HepG2 (cell line): ENCODE data around the gene ATP11C.

ENCODE experiments used
- ATF2 ChIP-seq: sonication (generic); formaldehyde crosslinking; IDR thresholded peaks from 2 replicates; pipeline ENCODE4 v1.4.0; 2020; ENCODE audit warnings: missing genetic modification reagents
- EEA1 ChIP-seq: sonication (generic); formaldehyde crosslinking; IDR thresholded peaks from 2 replicates; pipeline ENCODE4 v1.5.1; 2020; ENCODE audit warnings: mild to moderate bottlenecking, missing genetic modification reagents, borderline replicate concordance
- HNF4G ChIP-seq, 2 experiments: sonication (generic) in 1 of 2; formaldehyde crosslinking in 1 of 2; IDR thresholded peaks; 2 replicates each; pipeline versions ENCODE4 v1.4.0 to v1.6.1; 2011 to 2020; ENCODE audit warnings: borderline replicate concordance in 2 of 2, low read depth in 2 of 2, mild to moderate bottlenecking in 2 of 2, low read length in 1 of 2, missing genetic modification reagents in 1 of 2, moderate library complexity in 1 of 2
- NAIF1 ChIP-seq: sonication (generic); formaldehyde crosslinking; IDR thresholded peaks from 2 replicates; pipeline ENCODE4 v1.5.0; 2020; ENCODE audit warnings: mild to moderate bottlenecking, missing genetic modification reagents, borderline replicate concordance
- REPIN1 ChIP-seq: sonication (generic); formaldehyde crosslinking; IDR thresholded peaks from 2 replicates; pipeline ENCODE4 v1.8.0; 2022; ENCODE audit warnings: missing genetic modification reagents, low read depth, mild to moderate bottlenecking, borderline replicate concordance
- U2AF1 ChIP-seq: fragments of 200-400 bp; formaldehyde crosslinking; optimal IDR thresholded peaks from 2 replicates; pipeline ENCODE3; 2017; ENCODE audit warnings: mild to moderate bottlenecking, low read depth, low read length
- ZNF230 ChIP-seq: sonication (generic); formaldehyde crosslinking; IDR thresholded peaks from 2 replicates; pipeline ENCODE4 v1.4.0; 2020; ENCODE audit warnings: mild to moderate bottlenecking, missing genetic modification reagents
- TF ChIP-seq, protein P1 (sequence below): sonication (generic); formaldehyde crosslinking; IDR thresholded peaks from 2 replicates; pipeline ENCODE4 v1.5.0; 2020; ENCODE audit warnings: missing genetic modification reagents, mild to moderate bottlenecking, borderline replicate concordance

- no peak for TF ChIP-seq NAIF1 (CRISPR knock-in tag)
- TF ChIP-seq ATF2 (CRISPR knock-in tag) = no peak
- no peak for TF ChIP-seq REPIN1
- no peak for TF ChIP-seq EEA1 (CRISPR knock-in tag)
- TF ChIP-seq U2AF1 = no peak
- TF ChIP-seq, protein P1, sequence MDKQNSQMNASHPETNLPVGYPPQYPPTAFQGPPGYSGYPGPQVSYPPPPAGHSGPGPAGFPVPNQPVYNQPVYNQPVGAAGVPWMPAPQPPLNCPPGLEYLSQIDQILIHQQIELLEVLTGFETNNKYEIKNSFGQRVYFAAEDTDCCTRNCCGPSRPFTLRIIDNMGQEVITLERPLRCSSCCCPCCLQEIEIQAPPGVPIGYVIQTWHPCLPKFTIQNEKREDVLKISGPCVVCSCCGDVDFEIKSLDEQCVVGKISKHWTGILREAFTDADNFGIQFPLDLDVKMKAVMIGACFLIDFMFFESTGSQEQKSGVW (CRISPR knock-in tag) = no peak
- no peak for TF ChIP-seq ZNF230 (CRISPR knock-in tag)
- no peak for TF ChIP-seq HNF4G (IDR thresholded peaks at IDR 0.05; ENCODE audit: borderline replicate concordance, low read depth, low read length)
- no peak for TF ChIP-seq HNF4G (CRISPR knock-in tag; IDR thresholded peaks at IDR 0.05; ENCODE audit: borderline replicate concordance, low read depth)
Observed at GRCh38 chrX:139802048-139802447, 130.8 kb downstream of the ATP11C start.
